Activated T-helper 1 cell treated with anti-CD3 and anti-CD28 coated beads, Interleukin-2, amount 50 U/mL, for 16 hours (primary cell): ENCODE data around the gene GPC6.

ENCODE experiments used
- DNase-seq, 2 donors: peaks; one replicate each; pipeline ENCODE4 v3.0.0-alpha.2; 2020; ENCODE audit warnings: low read depth in 1 of 2, low spot score in 1 of 2

The GPC6 gene

DNA sequence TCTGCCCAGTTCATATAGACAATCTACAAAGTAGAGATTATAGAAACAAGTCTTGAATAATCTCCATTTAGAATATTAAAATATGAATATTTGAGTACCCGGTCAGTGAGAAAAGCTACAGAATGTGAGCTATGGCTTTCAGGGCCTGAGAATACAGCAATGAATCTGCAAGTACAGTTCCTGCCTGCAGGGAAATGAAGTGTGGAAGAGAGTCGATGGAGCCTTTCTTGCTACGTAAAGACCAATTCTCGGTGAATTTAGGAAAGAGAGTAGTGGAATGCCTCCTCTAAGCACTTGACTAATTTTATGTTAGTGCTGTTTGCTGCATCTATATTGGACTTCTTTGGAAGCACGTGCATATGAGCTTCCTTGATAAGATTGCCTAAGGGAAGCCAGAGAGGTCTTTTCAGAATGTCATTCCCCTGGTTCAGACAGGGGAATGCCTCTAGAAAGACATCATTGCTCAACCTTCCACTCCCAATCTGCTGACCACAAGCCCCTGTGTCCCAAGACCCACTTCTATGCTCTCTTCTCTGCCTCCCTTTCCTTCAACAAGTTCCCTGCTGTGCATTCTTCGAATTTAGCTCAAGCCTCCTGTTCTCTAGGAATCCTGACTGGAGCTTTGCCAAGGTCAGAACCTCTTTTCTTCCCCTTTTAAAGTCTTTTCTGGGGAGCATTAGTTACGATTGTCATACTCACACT, 41.9 kb downstream of the GPC6 start:
- no peak for DNase-seq

DNA sequence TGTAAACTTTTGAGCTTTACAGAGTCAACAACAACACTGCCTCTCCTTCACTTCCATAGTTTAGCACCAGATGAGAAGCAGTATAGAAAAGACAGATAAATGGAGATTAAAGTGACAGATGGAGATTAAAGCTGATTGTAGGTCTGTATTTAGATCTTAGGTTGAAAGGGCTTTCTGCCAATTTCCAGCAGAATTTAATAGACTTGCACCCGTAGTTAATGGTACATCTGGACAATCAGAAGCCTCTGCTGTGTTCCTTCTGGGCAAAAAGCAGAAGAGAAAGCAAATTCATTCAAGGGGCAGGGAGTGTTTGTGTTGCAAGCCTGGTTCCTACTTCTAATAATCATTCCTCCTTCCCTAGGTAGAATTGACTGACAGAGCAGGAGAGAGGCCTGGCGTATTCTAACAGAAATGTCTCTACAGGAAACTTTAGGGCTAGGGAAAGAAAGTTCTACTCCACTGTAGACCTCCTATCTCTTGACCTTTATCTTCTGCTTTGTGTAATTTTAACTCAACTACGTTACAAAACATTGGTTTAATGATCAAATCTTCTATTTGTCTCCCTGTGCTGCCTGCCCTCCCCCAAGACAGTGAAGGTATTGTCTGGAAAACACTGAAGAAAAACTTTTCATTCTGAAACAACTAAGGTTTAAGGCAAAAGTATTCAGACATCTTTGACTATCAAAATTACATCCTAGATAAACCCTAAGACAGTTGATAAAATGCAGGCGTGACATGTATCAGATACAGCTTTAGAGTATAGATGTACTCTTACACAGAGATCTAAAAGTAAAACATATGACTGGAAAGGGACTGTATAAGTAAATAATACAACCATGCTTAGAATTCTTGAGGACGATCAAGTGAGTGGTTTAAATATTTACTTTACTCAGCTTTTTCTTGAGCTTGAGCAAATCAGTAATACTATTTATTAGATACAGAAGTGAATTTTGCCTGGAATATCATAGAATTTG, 44.4 kb downstream of the GPC6 start:
- no peak for DNase-seq

DNA sequence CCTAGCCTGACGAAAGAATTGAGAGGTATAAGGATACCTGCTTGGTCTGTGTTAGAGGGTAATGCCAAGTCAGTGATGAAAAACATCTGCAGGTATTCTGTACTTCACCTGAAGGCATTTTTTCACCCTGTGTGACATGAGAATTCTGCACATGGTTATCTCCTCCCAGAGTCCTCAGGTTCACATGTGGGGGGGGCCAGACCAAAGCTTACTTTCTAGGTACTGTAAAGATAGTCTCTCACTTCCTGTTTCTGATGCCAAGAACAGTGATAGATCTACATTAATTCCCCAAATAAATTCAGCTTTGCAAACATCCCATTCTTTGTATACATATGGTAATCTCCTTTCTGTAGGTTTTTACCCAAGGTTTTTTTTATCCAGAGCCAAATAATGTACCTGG, 53.4 kb downstream of the GPC6 start:
- DNase-seq = no peak

DNA sequence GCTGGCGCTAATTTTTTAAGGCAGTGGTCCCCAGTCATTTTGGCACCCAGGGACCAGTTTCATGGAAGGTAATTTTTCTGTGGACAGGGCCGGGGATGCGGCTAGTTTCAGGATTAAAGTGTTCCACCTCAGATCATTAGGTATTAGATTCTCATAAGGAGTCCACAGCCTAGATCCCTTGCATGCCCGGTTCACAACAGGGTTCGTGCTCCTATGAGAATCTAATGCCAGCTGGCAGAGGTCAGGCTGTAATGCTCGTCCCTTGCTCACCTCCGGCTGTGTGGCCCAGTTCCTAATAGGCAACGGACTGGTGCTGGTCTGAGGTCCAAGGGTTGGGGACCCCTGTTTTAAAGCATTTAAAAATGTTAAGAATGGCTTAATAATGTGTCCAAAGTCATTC, 54.1 kb downstream of the GPC6 start:
- DNase-seq = no peak

DNA sequence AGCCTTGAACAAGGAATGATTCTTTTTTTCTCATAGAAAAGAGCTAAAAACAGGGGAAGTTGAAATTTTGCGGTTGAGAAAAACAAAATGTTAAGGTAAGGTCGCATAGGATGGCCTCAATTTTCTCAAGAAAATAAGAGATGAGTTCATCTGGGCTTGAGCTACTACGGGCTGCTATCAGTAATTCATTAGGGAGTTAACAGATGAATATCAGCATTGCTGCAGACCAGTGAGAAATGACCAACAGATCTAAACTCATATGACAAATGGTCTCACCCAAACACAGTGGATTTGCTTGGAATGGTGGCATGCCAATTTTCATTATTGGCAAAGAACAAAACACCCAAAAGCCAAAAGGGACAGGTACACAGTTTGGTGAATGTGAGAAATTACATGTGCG, 56.6 kb downstream of the GPC6 start:
- no peak for DNase-seq

DNA sequence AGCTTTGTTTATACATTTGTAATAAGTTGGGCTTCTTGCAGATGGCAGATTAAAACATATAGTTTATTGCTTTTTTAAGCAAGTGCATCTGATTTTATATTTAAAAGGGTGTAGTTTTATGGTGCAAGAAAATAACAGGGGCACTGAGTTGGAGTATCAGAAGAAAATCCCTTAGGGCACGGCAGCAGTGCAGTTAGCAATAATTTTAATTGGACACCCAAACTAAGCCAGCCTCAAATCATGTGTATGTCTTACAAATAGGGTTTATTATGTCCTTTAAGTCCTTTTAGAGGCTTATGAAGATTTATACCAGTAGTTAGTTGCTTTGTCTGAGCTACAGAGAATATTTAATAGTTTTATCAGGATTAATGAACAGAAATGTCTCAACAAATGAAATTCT, 57.5 kb downstream of the GPC6 start:
- no peak for DNase-seq

DNA sequence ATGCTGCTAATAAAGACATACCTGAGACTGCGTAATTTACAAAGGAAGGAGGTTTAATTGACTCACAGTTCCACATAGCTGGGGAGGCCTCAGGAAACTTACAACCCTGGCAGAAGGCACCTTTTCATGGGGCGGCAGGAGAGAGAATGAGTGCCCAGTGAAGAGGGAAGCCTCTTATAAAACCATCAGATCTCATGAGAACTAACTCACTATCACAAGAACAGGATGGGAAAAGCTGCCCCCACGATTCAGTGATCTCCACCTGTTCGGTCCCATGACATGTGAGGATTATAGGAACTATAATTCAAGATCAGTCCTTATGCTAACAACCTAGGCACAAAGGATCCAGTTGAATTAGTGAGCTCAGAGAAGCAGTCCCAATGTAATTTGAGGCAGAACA, 59.4 kb downstream of the GPC6 start:
- no peak for DNase-seq

DNA sequence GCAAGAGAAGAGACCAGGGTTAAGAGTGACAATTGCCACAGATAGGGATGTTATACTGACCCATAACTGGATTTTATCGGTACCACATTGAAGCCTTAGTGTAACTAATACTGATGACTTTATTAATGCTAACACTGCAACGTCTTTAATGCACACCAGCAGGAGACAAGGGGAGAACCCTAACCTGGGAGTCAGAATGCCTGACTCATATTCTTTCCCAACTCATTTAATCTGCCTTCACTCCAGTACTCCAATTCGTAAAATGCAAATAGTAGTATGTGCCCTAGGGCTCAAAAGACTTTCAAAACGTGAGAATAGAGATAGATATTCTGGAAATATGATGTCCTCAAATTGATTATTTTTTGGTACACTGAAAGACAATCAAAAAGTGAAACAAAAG, 62.4 kb downstream of the GPC6 start:
- DNase-seq = no peak

DNA sequence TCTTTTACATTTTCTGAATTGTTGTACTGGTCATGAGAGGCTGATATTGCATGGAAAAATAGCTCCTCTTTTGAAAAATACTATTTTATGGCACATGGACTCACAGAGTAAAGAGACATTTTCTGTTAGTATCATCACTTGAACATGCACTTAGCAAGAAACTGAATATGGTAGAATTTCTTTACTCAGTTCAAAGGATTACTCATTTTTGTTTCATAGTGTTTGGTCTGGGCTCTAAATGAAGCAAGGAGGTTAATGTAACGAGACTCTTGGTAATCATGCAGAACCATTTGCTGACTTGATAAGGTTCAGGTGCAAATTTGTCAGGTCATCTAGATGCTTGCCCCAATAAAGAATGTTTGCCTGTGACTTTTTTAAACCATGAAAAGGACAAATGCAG, 63.2 kb downstream of the GPC6 start:
- DNase-seq = no peak

DNA sequence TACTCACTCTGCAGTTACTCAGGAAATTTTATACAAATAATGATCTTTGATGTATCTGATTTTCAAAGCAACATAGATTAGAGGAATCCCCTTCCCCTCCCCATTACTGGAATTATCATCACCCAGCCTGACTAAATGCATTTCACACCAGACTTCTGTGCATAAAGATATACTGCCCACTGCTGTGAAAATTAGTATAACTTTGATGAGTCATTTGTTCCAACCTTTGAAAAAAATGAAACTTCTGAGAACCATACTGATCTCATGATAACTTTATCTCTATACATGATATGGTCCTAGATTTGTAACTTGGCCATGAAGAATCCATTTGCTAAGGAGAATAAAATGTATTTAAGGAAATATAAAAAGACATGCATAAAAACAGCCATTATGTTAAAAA, 63.9 kb downstream of the GPC6 start:
- no peak for DNase-seq

DNA sequence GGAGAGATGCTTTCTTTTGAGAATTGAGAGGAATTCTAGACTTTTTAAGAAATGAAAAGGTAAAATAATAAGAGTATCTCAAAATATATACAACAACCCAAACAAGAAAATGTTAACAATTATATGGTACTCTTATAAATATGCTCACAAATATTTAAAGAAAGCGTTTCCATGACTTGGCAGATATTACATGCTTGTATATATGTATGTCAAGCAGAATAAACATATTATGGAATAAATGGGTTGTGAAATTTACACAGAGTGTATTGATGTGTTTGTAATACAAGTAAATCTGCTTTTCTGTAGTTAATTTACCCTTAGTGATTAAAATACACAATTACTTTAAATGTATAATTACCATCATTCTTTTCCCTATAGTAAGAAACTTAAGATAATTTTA, 65.8 kb downstream of the GPC6 start:
- no peak for DNase-seq

DNA sequence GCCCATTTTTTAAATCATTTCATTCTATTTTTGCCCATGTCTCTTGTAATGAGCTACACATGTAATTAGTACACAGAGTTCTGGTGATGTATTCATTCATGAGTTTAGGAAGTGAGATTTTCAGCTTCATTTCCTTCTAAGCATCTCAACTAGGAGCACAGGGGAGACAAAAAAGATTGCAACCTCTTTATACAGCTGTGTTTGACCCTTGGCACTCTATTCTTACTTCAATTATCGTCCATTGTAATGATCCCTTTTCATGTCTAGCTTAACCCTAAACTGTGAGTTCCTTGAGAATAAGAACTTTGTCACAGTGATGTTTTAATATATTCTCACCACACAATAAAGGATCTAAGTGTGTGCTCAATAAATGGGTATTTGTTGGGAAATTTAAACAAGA, 67.1 kb downstream of the GPC6 start:
- DNase-seq = no peak

DNA sequence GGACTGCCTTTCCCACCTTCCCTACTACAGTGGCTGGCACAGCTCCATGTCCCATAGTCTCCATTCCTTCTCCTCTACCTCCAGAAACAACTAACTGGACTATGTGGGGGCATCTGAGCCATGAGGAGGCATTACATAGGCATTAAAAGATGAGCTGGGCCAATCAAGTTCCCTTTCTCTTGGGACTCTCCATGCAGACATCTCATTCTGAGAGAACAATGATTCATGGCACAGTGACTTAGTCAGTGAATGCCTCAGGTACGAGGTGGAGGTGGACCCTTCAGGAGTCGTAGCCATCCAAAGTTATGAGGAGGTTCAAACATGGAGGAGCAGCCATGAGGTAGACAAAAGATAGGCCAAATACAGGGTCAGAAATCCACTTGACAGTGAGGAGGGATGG, 70.0 kb downstream of the GPC6 start:
- no peak for DNase-seq

DNA sequence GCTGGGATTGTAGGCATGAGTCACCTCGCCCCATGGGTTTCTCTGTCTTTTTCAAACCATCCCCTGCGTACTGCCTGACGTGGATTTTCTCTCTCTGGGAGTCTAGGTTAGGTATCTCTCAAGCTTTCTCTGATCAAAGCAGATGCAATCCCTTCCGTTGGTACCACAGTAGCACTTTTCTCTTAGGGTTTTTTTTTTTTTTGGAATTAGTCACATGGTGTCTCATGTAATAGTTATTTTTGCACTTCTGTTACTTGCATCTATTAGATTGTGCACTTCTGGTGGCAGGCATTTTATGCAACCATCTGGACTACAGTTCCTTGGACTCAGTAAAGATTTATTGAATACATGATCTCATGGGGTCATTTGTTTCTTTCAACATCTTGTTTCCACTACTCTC, 72.1 kb downstream of the GPC6 start:
- DNase-seq = no peak

DNA sequence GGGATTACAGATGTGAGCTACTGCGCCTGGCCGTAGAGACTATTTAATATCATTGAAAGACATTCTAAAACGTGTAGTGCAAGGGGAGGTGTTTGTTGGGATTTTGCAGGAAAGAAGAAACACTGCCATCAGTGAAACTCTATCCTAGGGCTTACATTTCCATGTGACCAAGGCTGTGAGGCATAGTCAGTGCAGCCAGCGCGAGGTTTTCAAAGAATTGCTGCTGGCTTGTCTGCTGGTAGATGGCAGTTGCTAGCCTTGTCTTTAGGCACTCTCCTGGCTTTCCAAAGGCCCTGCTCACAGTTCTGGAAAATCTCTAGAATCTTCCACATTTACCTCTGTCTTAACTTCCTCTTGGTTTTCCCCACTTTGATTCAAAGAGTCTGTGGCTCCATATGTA, 77.5 kb downstream of the GPC6 start:
- no peak for DNase-seq

DNA sequence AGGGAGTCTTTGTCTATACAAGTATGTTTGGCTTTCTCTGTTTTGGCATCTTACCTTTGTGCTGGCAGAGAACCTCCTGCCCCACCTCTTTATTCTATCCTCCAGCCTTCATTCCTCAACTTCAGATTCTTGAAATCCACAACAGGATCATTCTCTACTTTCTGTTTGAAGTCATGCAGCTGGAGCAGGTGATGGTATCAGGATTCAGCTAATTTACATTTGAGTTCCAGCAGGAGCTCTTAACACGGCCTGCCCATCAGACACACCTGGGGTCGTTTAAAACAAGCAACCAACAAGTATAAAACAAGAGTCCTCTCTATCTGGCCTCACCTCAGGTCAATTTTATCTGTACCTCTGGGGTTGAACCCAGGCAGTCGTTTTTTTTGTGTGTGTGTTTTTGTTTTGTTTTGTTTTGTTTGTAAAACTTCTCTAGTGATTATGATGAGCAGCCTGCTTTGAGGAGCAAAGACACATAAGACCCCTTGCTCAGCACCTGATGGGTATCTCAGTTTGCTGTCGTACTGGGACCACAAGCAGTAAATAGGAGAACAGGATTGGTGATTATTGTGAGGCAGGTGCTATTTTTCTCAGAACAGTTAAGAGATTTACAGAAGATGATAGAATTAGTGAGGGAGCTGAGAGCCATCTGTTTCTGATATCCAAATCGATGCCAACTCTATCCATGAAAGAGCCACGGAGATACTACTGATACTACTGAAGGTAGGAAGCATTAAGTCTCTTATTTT, 78.4 kb downstream of the GPC6 start:
- no peak for DNase-seq

DNA sequence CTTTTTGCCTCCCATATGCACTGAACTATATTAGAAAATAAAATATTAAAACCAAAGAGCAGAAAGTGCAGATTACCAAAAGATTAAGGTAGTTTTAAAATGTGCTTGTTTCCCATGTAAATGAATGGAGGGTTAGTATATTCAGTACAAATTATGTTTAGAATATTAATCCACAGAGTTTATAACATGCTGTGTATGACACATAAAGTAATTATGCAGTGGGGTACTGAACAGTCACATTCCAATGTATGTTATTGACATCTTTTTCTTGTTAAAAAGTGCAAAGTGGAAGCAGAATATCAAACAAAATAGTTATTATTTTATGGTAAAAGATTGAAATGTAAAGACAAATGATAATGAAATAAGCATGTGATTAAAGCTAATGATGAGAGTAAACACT, 79.3 kb downstream of the GPC6 start:
- no peak for DNase-seq

DNA sequence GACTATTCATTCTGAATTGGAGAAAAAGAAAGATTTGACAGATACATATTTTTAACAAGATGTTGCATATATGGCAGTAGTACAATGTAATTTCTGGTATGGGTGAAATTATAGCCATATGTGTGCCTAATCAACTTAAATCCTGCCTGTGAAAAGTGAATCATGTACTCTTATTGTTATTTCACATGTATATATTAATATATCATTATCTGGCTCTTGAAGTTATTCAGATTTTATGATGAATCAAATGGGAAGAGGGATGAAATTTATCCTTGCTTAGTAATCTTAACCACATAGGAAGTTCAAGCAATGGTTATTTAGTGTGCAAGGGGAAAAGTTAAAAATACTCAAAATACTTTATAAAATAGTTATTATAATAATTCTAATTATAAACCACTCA, 80.5 kb downstream of the GPC6 start:
- DNase-seq = no peak

DNA sequence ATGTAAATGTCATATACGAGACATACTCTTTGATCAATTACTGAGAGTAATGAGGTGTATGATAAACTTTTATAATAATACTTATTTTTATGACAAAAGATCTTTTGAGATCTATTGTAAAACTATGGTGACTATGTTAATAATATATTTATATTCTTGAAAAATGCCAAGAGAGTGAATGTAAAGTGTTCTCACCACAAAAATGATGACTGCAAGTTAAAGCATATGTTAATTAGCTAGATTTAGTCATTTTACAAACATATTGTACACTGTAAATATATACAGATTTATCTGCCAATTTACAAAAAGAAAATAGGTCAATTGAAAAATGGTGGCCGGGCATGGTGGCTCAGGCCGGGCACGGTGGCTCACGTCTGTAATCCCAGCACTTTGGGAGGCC, 81.0 kb downstream of the GPC6 start:
- no peak for DNase-seq

DNA sequence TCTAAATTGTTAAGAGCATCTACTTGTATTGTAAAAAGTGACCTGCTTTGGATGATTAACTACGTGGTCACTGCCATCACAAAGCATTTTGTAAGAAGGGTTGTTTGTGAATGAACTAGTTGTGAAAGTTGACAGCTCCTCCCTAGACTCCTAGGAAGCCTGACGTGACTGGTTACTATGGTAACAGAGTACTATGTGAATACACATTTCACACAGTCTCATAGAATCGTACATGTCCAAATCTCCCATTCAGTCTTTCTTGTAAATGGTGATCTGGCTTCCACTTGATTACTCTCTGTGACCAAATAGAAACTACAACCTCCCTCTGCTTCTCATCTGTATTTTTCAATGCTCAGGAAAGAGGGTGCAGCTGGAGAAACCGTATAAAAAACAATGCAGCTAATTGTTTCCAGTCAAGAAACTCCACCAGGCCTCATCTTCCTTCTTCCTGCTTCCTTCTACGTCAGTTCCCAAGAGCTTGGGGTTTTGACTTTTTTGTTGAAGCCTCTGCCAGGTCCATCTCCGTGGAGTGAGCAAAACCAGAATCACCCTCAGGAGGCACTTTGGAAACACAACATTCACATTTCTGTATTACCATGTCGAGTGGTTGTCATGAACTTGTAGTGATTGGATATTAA, 83.4 kb downstream of the GPC6 start:
- DNase-seq = no peak

DNA sequence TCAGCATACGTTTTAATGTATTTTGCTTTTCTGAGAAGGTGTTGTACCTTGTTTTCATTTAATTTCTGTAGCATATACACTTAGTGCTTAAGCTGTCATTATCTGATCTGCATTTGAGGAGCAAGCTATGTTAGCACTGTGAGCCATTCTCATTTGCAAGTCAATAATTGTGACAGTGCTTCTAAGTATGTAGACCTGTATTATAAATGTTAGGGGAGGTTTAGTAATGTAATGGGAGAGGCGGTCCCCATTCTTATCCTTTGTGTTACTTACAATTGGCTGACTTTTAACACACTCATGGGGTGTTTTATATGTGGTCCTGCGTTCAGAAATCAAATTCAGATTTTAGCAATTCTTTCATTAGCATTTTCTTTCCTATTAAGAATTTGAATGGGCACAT, 90.2 kb downstream of the GPC6 start:
- no peak for DNase-seq
